Peyer's patch (tissue), 4 donors: ENCODE measurements around the gene MAP2K2. TPM values are rescaled to one million over a fixed set of nuclear protein-coding genes. Genes with fewer than 3 reads are reported as not detected.

Experiments used
- DNase-seq, 3 donors: peaks; one replicate each; pipeline ENCODE4 v3.0.0-alpha.2; 2017 to 2019
- H3K27ac ChIP-seq, 4 donors: fragments of 200-600 bp; sonication (generic); one replicate each; pipeline ENCODE4 v1.5.1; 2016 to 2019
- H3K27me3 ChIP-seq, 2 donors: fragments of 200-600 bp; sonication (generic); one replicate each; pipeline ENCODE4 v1.5.1; 2019
- H3K36me3 ChIP-seq, 3 donors: fragments of 200-600 bp; sonication (generic); one replicate each; pipeline ENCODE4 v1.5.1; 2016 to 2019
- H3K4me1 ChIP-seq, 4 donors: fragments of 200-600 bp; sonication (generic); one replicate each; pipeline ENCODE4 v1.5.1; 2016 to 2019
- H3K4me3 ChIP-seq, 4 donors: fragments of 200-600 bp; sonication (generic); 1 replicate in 3 of 4; 2 replicates in 1 of 4; pipeline ENCODE4 v1.5.1; 2016 to 2019; ENCODE audit warnings: mild to moderate bottlenecking in 1 of 4
- H3K9me3 ChIP-seq, 4 donors: fragments of 200-600 bp; sonication (generic); one replicate each; pipeline ENCODE4 v1.5.1; 2016 to 2019; ENCODE audit warnings: mild to moderate bottlenecking in 1 of 4
- POLR2A ChIP-seq, 2 donors: fragments of 450-650 bp; IDR thresholded peaks; one replicate each; pipeline ENCODE4 v1.5.1; 2017; ENCODE audit warnings: antibody characterized with exemption in 2 of 2, mild to moderate bottlenecking in 2 of 2, moderate library complexity in 2 of 2
- total RNA-seq, 4 donors: library from RNA; depleted of rRNA; stranded (reverse); fragments of >200 nt; gene quantifications; one replicate each; pipeline ENCODE4 v1.1.0, GENCODE V29; 2016
- TF ChIP-seq, protein P1 (sequence below), 6 experiments: fragments of 450-650 bp in 4 of 6; fragments of 200-600 bp in 2 of 6; sonication (generic) in 1 of 6; IDR thresholded peaks; one replicate each; pipeline ENCODE4 v1.5.1; 2017 to 2019; ENCODE audit warnings: antibody characterized with exemption in 6 of 6, mild to moderate bottlenecking in 3 of 6, moderate library complexity in 1 of 6

Gene MAP2K2
- total RNA-seq, 4 donors from 2014 or later = 168 to 283 (median 220) TPM

DNA sequence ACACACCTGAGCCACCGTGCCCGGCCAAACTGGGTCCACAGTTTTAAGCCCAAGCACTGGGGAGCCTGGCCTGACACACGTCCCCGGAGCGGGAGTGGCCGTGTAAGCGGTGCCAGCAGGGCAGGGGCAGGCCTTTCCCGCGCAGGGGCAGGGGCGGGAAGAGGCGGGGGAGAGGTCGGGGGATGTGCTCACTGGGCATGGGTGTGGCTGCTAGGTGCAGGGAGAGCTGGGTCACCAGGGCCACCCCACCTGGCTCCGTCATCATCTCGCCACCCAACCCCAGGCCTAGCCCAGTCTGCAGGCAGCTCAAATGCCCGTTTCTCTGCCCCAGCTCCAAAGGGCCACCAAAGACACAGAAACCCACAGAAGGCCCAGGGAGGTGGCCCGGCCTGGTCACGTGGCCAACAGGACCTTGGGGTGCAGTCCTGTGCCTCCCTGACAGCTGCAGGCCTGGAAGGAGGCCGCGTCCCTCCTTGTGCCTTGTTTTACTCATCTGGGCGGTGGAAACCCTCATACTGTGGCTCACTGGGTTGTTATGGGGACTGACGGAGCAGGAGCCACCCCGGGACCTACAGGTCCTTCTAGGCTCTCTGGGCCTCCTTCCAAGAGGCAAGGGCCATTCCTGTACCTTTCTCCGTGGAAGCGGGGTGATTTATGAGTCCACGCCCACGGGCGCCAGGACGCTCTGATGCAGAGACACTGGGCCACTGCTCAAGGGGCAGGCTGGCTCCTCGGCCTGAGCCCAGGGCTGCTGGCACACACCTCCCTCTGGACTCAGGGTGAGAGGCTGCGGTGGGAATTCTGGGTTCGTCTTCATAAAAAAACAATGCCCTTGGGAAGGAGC lies 27.7 kb downstream of the MAP2K2 start:
- Histone ChIP-seq H3K27me3 (no peaks in the 10 kb centered on the region), H3K9me3 (no peaks in the 10 kb centered on the region), H3K4me1 (peaks cover 0 to 17% (median 0%) of the 10 kb centered on the region in 4 donors), H3K27ac (peak overlapping the region in 3 of 4 donors; percentile 43 to 91 (median 82)), H3K4me3 (no peak overlapping the region), H3K36me3 (peaks cover 0 to 77% (median 0%) of the 10 kb centered on the region in 3 donors)
- TF ChIP-seq, protein P1, sequence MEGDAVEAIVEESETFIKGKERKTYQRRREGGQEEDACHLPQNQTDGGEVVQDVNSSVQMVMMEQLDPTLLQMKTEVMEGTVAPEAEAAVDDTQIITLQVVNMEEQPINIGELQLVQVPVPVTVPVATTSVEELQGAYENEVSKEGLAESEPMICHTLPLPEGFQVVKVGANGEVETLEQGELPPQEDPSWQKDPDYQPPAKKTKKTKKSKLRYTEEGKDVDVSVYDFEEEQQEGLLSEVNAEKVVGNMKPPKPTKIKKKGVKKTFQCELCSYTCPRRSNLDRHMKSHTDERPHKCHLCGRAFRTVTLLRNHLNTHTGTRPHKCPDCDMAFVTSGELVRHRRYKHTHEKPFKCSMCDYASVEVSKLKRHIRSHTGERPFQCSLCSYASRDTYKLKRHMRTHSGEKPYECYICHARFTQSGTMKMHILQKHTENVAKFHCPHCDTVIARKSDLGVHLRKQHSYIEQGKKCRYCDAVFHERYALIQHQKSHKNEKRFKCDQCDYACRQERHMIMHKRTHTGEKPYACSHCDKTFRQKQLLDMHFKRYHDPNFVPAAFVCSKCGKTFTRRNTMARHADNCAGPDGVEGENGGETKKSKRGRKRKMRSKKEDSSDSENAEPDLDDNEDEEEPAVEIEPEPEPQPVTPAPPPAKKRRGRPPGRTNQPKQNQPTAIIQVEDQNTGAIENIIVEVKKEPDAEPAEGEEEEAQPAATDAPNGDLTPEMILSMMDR (IDR thresholded peaks at IDR 0.05) = no peak
- TF ChIP-seq POLR2A (IDR thresholded peaks at IDR 0.05) = peak in 1 of 2 donors; percentile 32
- DNase-seq = peak in 2 of 3 donors; percentile 84 to 89

DNA sequence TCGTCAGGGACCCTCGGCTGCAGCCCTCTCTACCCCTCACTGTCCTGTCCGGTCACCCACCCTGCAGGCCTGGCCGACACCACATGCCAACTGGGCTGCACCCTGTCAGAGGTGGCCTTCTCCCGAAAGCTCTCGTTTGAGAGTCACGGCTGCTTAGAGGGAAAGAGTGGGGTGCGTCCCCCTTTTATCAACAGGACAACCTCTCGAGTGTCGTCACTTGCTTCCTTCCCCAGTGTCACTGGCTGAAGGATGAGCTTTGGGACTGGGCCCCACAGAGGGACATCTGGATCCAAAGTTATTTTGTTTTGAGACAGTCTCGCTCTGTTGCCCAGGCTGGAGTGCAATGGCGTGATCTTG lies 28.5 kb downstream of the MAP2K2 start:
- TF ChIP-seq, protein P1 (IDR thresholded peaks at IDR 0.05) = no peak
- H3K4me1 ChIP-seq = peaks cover 0 to 17% (median 0%) of the 10 kb centered on the region in 4 donors
- H3K27me3 ChIP-seq = no peaks in the 10 kb centered on the region
- no peaks in the 10 kb centered on the region for H3K9me3 ChIP-seq
- H3K4me3 ChIP-seq = no peak overlapping the region
- H3K27ac ChIP-seq = peak overlapping the region in 3 of 4 donors; percentile 43 to 91 (median 82)
- no peak for DNase-seq
- peaks cover 0 to 77% (median 0%) of the 10 kb centered on the region in 3 donors for H3K36me3 ChIP-seq

DNA sequence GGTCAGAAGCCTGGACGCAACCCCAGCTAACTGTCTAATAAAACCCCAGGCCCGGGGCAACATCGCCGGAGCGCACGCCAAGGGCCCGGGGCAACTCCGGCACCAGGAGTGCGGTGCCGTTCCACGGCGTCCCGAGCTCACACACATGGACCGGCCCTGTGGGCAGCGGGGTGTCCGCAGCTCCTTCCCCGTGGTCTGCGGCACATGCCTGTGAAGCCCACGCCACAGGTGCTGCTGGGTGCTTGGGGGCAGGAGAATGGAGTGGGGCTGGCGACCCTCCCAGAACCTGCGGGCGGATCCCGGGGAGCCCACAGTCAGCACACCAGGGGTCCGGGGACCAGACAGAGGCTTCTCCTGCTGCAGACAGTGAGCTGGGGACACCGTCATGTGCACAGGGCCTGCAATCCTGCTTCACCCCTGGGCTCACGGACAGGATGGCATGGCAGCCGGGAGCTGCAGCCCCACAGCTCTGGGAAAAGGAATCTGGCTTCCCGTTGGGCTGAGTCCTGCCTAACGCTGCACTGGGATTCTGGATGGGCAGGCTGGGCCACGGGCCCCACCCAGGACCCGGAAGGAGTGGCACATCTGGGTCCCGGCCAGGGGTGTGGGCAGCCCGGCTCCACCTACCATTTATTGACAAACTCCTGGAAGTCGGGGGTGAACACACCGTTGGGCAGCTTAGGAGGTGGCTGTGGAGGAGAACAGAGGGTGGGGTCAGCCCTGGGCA lies 29.0 kb downstream of the MAP2K2 start:
- H3K36me3 ChIP-seq = peaks cover 0 to 78% (median 0%) of the 10 kb centered on the region in 3 donors

DNA sequence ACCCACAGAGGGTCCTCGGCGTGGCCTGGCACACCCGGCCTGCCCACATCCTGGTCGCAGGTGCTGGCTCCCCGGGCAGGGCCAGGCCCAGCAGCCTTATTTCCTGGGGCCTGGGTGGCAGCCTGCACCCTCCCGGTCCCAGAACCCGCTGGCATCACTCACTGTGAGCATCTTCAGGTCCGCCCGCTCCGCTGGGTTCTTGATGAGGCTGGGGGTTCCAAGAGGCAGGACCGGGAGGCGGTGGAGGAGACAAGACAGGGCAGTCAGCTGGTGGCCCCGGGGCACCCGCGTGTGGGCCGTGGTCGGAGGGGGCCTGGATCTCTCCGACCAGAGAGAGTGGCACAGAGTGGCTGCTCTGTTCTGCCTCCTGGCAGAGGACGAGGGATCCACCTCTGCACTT lies 29.6 kb downstream of the MAP2K2 start:
- Histone ChIP-seq H3K27me3 (no peaks in the 10 kb centered on the region), H3K4me1 (peaks cover 0 to 17% (median 2%) of the 10 kb centered on the region in 4 donors), H3K27ac (no peak overlapping the region), H3K9me3 (no peaks in the 10 kb centered on the region), H3K4me3 (no peak overlapping the region), H3K36me3 (peaks cover 0 to 78% (median 0%) of the 10 kb centered on the region in 3 donors)
- TF ChIP-seq, protein P1 (IDR thresholded peaks at IDR 0.05) = no peak
- no peak for TF ChIP-seq POLR2A (IDR thresholded peaks at IDR 0.05)
- no peak for DNase-seq

More for the DNA sequence above, 29.0 kb downstream of the MAP2K2 start:
- Histone ChIP-seq H3K27me3 (no peaks in the 10 kb centered on the region), H3K4me1 (peaks cover 0 to 17% (median 1%) of the 10 kb centered on the region in 4 donors), H3K27ac (peak overlapping the region in 2 of 4 donors; percentile 82 to 91), H3K9me3 (no peaks in the 10 kb centered on the region), H3K4me3 (no peak overlapping the region)
- TF ChIP-seq, protein P1 (IDR thresholded peaks at IDR 0.05) = no peak
- TF ChIP-seq POLR2A (IDR thresholded peaks at IDR 0.05) = no peak
- DNase-seq = peak in 1 of 3 donors; percentile 84

DNA sequence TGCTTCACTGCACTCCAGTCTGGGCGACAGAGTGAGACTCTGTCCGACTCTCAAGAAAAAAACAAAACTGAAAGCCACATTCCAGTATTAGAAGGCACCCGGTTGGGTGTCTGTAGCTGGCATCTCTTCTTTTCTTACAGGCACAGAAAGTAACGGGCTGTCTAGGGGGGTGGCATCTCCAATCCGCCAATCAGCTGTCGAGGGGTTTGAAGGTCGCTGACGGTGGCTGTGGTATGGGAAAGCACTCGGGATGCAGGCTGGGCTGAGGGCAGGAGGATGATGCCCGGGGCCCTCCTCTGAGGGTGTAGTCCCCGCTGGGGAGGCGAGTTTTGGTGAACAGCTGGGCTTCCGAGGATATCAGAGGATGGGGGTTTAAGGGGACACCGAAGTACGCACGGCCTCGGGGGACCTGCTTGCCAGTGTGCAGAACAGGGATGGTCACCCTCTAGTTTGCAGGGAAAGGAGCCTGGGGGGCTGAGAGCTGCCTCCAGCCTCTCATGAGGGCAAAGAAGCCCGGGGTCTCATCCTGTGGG lies 30.2 kb downstream of the MAP2K2 start:
- TF ChIP-seq, protein P1 (IDR thresholded peaks at IDR 0.05) = no peak
- no peak for TF ChIP-seq POLR2A (IDR thresholded peaks at IDR 0.05)
- H3K27me3 ChIP-seq = no peaks in the 10 kb centered on the region
- peaks cover 0 to 17% (median 2%) of the 10 kb centered on the region in 4 donors for H3K4me1 ChIP-seq
- no peak for DNase-seq
- H3K36me3 ChIP-seq = peaks cover 0 to 73% (median 0%) of the 10 kb centered on the region in 3 donors
- H3K9me3 ChIP-seq = no peaks in the 10 kb centered on the region
- H3K27ac ChIP-seq = no peak overlapping the region
- H3K4me3 ChIP-seq = no peak overlapping the region
